Measurements from ENCODE around the gene SECISBP2.

DNA sequence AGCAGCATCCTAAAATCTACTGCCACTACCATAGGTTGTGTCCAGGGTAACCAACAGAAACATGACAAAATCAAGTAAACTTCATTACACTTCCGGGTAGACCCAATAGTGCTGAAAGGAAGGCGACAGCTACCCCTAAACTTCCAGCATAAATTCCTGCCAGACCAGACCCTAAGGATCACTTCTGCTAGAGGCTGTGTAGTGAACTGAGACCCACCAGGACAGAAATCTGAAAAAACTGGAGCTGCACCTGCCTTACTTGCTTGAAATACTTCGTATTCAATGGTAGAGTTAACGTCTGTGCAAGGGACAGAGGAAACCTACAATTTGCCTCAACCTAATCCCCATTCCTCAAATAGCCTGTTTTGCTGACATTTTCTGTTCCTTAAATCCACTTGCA is 1.0 kb upstream of the SECISBP2 start:
- TF ChIP-seq YY1 (IDR thresholded peaks at IDR 0.05; ENCODE audit: low read depth) (no peak), ZBTB7A (IDR thresholded peaks at IDR 0.05; ENCODE audit: low read depth) (no peak), EGR1 (IDR thresholded peaks at IDR 0.05) (no peak), RAD21 (IDR thresholded peaks at IDR 0.05; ENCODE audit: low read depth) (no peak), TAF1 (IDR thresholded peaks at IDR 0.05; ENCODE audit: low read depth) (no peak)
- TF ChIP-seq, protein P1, sequence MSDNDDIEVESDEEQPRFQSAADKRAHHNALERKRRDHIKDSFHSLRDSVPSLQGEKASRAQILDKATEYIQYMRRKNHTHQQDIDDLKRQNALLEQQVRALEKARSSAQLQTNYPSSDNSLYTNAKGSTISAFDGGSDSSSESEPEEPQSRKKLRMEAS (IDR thresholded peaks at IDR 0.05) = no peak
- TF ChIP-seq, protein P2, sequence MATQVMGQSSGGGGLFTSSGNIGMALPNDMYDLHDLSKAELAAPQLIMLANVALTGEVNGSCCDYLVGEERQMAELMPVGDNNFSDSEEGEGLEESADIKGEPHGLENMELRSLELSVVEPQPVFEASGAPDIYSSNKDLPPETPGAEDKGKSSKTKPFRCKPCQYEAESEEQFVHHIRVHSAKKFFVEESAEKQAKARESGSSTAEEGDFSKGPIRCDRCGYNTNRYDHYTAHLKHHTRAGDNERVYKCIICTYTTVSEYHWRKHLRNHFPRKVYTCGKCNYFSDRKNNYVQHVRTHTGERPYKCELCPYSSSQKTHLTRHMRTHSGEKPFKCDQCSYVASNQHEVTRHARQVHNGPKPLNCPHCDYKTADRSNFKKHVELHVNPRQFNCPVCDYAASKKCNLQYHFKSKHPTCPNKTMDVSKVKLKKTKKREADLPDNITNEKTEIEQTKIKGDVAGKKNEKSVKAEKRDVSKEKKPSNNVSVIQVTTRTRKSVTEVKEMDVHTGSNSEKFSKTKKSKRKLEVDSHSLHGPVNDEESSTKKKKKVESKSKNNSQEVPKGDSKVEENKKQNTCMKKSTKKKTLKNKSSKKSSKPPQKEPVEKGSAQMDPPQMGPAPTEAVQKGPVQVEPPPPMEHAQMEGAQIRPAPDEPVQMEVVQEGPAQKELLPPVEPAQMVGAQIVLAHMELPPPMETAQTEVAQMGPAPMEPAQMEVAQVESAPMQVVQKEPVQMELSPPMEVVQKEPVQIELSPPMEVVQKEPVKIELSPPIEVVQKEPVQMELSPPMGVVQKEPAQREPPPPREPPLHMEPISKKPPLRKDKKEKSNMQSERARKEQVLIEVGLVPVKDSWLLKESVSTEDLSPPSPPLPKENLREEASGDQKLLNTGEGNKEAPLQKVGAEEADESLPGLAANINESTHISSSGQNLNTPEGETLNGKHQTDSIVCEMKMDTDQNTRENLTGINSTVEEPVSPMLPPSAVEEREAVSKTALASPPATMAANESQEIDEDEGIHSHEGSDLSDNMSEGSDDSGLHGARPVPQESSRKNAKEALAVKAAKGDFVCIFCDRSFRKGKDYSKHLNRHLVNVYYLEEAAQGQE (IDR thresholded peaks at IDR 0.05; ENCODE audit: low read depth) = no peak

All from Ishikawa (cell line).